ENCODE data around the gene JAKMIP3. TPM values are rescaled to one million over a fixed set of nuclear protein-coding genes. Genes with fewer than 3 reads are reported as not detected.
"Not testable (repeated sequence)": the region's sequence is repeated elsewhere in the genome, so short reads cannot be mapped to it uniquely, and the experiment has no call there.

The JAKMIP3 gene
- total RNA-seq, 1 donor from 2014 or later: 1.3 TPM

GRCh38 chr10:132076578-132077081, 10.9 kb downstream of the JAKMIP3 start:
- Mint-ChIP-seq H3K36me3 (ENCODE audit: low read depth) (no peaks in the 10 kb centered on the region), H3K4me1 (ENCODE audit: low read depth) (no peaks in the 10 kb centered on the region), H3K4me3 (ENCODE audit: low read depth) (no peak overlapping the region), H3K27me3 (ENCODE audit: low read depth) (peaks cover 6% of the 10 kb centered on the region), H3K9me3 (no peaks in the 10 kb centered on the region), H3K27ac (no peak overlapping the region)
- intact Hi-C loops (cut with micrococcal nuclease): no loop called here
- DNase-seq (ENCODE audit: low spot score): no peak

- no peak overlapping the region for H3K4me3 Mint-ChIP-seq (ENCODE audit: low read depth)
- intact Hi-C loops (cut with micrococcal nuclease): no loop called here
- no peaks in the 10 kb centered on the region for H3K9me3 Mint-ChIP-seq
- no peak overlapping the region for H3K27ac Mint-ChIP-seq
- peaks cover 6% of the 10 kb centered on the region for H3K27me3 Mint-ChIP-seq (ENCODE audit: low read depth)
- DNase-seq (ENCODE audit: low spot score): no peak
- H3K36me3 Mint-ChIP-seq (ENCODE audit: low read depth): no peaks in the 10 kb centered on the region
- no peaks in the 10 kb centered on the region for H3K4me1 Mint-ChIP-seq (ENCODE audit: low read depth)
Observed at GRCh38 chr10:132077091-132077490, 11.3 kb downstream of the JAKMIP3 start.

- intact Hi-C loops (cut with micrococcal nuclease): no loop called here
- no peak for DNase-seq (ENCODE audit: low spot score)
- no peaks in the 10 kb centered on the region for H3K9me3 Mint-ChIP-seq
- no peaks in the 10 kb centered on the region for H3K36me3 Mint-ChIP-seq (ENCODE audit: low read depth)
- H3K27me3 Mint-ChIP-seq (ENCODE audit: low read depth): peaks cover 3% of the 10 kb centered on the region
- no peak overlapping the region for H3K4me3 Mint-ChIP-seq (ENCODE audit: low read depth)
- H3K27ac Mint-ChIP-seq: no peak overlapping the region
- no peaks in the 10 kb centered on the region for H3K4me1 Mint-ChIP-seq (ENCODE audit: low read depth)
Observed at GRCh38 chr10:132078746-132079345, 13.1 kb downstream of the JAKMIP3 start.

DNA sequence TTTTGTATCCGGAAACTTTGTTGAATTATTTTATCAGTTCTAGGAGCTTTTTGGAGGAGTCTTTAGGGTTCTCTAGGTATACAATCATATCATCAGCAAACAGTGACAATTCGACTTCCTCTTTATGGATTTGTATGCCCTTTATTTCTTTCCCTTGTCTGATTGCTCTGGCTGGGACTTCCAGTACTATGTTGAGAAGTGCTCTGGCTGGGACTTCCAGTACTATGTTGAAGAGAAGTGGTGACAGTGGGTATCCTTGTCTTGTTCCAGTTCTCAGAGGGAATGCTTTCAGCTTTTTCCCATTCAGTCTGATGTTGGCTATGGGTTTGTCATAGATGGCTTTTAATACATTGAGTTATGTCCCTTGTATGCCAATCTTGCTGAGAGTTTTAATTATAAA, 18.6 kb downstream of the JAKMIP3 start:
- DNase-seq (ENCODE audit: low spot score); H3K36me3 Mint-ChIP-seq (ENCODE audit: low read depth); H3K9me3 Mint-ChIP-seq; intact Hi-C loops (cut with micrococcal nuclease); H3K27me3 Mint-ChIP-seq (ENCODE audit: low read depth); H3K27ac Mint-ChIP-seq; H3K4me1 Mint-ChIP-seq (ENCODE audit: low read depth); H3K4me3 Mint-ChIP-seq (ENCODE audit: low read depth): not testable (repeated sequence)

DNA sequence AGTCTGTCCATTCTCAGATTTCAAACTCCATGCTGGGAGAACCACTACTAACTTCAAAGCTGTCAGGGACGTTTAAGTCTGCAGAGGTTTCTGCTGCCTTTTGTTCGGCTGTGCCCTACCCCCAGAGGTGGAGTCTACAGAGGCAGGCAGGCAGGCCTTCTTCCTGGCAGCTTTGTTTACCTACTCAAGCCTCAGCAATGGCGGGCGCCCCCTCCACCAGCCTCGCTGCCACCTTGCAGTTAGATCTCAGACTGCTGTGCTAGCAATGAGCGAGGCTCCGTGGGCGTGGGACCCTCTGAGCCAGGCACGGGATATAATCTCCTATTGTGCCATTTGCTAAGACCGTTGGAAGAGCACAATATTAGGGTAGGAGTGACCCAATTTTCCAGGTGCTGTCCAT, 27.5 kb downstream of the JAKMIP3 start:
- intact Hi-C loops (cut with micrococcal nuclease); H3K27ac Mint-ChIP-seq; H3K4me3 Mint-ChIP-seq (ENCODE audit: low read depth); H3K36me3 Mint-ChIP-seq (ENCODE audit: low read depth); DNase-seq (ENCODE audit: low spot score); H3K9me3 Mint-ChIP-seq: not testable (repeated sequence)
- Mint-ChIP-seq H3K4me1 (ENCODE audit: low read depth) (peaks cover 12% of the 10 kb centered on the region), H3K27me3 (ENCODE audit: low read depth) (peaks cover 26% of the 10 kb centered on the region)

DNA sequence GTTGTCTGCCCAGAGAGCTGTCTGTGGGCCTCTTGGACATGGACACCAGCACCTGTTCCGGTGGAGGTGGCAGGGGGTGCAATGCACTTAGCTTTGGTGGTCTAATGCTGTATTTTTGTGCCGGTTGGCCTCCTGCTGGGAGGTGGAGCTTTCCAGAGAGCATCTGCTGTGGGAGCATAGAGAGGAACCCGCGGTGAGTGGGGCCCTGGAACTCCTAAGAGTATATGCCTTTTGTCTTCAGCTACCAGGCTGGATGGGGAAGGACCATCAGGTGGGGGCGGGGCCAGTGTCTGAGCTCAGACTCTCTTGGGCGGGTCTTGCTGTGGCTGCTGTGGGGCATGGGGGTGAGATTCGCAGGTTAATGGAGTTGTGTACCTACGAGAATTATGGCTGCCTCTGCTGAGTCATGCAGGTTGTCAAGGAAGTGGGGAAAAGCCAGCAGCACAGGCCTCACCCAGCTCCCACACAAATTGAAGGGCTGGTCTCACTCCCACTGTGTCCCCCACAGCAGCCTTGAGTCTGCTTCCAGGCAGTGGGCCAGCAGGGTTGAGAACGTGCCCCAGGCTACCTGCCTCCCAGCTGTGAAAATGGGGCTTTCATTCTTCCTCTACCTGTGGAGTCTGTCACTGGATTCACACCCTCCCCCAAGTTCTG, 29.0 kb downstream of the JAKMIP3 start:
- H3K9me3 Mint-ChIP-seq: no peaks in the 10 kb centered on the region
- H3K36me3 Mint-ChIP-seq (ENCODE audit: low read depth): no peaks in the 10 kb centered on the region
- H3K4me1 Mint-ChIP-seq (ENCODE audit: low read depth): peaks cover 12% of the 10 kb centered on the region
- intact Hi-C loops (cut with micrococcal nuclease): no loop called here
- no peak overlapping the region for H3K27ac Mint-ChIP-seq
- no peak for DNase-seq (ENCODE audit: low spot score)
- H3K27me3 Mint-ChIP-seq (ENCODE audit: low read depth): peaks cover 24% of the 10 kb centered on the region
- H3K4me3 Mint-ChIP-seq (ENCODE audit: low read depth): no peak overlapping the region

GRCh38 chr10:132095403-132096113, 29.8 kb downstream of the JAKMIP3 start:
- Mint-ChIP-seq H3K9me3 (no peaks in the 10 kb centered on the region), H3K4me3 (ENCODE audit: low read depth) (no peak overlapping the region), H3K4me1 (ENCODE audit: low read depth) (peaks cover 12% of the 10 kb centered on the region), H3K36me3 (ENCODE audit: low read depth) (no peaks in the 10 kb centered on the region), H3K27me3 (ENCODE audit: low read depth) (peaks cover 22% of the 10 kb centered on the region), H3K27ac (no peak overlapping the region)
- intact Hi-C loops (cut with micrococcal nuclease): no loop called here
- DNase-seq (ENCODE audit: low spot score): no peak

- no peaks in the 10 kb centered on the region for H3K9me3 Mint-ChIP-seq
- H3K4me1 Mint-ChIP-seq (ENCODE audit: low read depth): peaks cover 12% of the 10 kb centered on the region
- no peaks in the 10 kb centered on the region for H3K36me3 Mint-ChIP-seq (ENCODE audit: low read depth)
- intact Hi-C loops (cut with micrococcal nuclease): no loop called here
- H3K4me3 Mint-ChIP-seq (ENCODE audit: low read depth): no peak overlapping the region
- no peak overlapping the region for H3K27ac Mint-ChIP-seq
- no peak for DNase-seq (ENCODE audit: low spot score)
- H3K27me3 Mint-ChIP-seq (ENCODE audit: low read depth): peaks cover 15% of the 10 kb centered on the region
Observed at GRCh38 chr10:132096223-132096622, 30.5 kb downstream of the JAKMIP3 start.

DNA sequence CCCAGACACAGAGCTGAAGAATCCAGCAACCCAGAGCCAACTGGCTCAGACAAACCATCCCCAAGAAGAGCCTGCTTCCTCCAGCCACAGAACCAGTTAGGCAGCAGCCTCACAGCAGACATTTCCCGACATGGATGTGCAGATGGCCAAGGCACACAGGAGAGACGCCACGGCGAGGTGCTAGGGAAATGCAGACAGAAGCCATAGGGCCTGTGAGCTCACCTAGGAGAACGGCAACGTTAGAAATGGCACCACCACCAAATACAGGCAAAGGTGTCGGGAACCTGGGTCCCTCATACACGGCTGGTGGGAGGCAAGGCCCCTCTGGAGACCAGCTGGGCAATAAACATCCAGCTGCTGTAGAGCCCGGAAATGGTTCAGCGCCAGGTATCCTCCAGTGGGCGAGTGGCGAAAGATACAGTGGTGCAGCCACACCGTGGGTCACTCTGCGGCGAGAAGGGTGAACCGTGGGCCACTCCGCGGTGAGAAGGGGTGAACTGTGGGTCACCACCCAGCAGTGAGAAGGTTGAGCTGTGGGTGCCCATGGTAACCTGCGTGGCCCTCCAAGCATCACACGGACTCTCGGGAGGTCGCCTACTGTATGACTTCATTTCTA, 31.2 kb downstream of the JAKMIP3 start:
- H3K9me3 Mint-ChIP-seq: no peaks in the 10 kb centered on the region
- peaks cover 12% of the 10 kb centered on the region for H3K4me1 Mint-ChIP-seq (ENCODE audit: low read depth)
- H3K27me3 Mint-ChIP-seq (ENCODE audit: low read depth): peaks cover 13% of the 10 kb centered on the region
- no peaks in the 10 kb centered on the region for H3K36me3 Mint-ChIP-seq (ENCODE audit: low read depth)
- no peak for DNase-seq (ENCODE audit: low spot score)
- intact Hi-C loops (cut with micrococcal nuclease): no loop called here
- H3K4me3 Mint-ChIP-seq (ENCODE audit: low read depth): no peak overlapping the region
- no peak overlapping the region for H3K27ac Mint-ChIP-seq

DNA sequence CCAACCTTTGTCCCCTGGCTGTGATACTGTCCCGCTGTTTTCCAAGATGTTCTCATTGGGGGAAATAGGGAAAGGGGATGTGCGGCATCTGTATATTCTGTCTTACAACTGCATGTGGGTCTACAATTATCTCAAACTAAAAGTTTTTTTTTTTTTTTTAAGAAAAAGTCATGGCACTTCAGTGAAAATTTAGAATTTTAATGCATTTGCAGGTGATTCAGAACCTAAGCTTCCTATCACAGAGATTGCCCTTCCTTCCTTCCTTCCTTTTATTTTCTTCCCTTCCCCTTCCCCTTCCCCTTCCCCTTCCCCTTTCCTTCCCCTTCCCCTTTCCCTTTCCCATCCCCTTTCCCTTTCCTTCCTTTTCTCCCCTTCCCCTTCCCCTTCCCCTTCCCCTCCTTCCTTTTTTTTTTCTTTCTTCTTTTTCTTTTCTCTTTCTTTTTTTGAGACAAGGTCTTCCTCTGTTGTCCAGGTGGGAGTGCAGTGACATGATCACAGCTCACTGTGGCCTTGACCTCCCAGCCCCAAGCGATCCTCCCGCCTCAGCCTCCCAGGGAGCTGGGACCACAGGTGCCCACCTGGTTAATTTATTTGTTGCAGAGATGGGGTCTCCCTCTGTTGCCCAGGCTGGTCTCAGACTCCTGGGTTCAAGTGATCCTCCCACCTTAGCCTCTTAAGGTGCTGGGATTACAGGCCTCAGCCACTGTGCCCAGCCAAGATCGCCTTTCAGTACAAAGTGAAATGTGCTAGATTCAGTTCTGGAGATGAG, 32.0 kb downstream of the JAKMIP3 start:
- H3K36me3 Mint-ChIP-seq (ENCODE audit: low read depth): no peaks in the 10 kb centered on the region
- intact Hi-C loops (cut with micrococcal nuclease): no loop called here
- DNase-seq (ENCODE audit: low spot score): no peak
- no peaks in the 10 kb centered on the region for H3K9me3 Mint-ChIP-seq
- H3K27me3 Mint-ChIP-seq (ENCODE audit: low read depth): peaks cover 10% of the 10 kb centered on the region
- peaks cover 12% of the 10 kb centered on the region for H3K4me1 Mint-ChIP-seq (ENCODE audit: low read depth)
- H3K4me3 Mint-ChIP-seq (ENCODE audit: low read depth): no peak overlapping the region
- H3K27ac Mint-ChIP-seq: no peak overlapping the region

GRCh38 chr10:132098539-132099388, 33.0 kb downstream of the JAKMIP3 start:
- H3K9me3 Mint-ChIP-seq: no peaks in the 10 kb centered on the region
- H3K4me1 Mint-ChIP-seq (ENCODE audit: low read depth): peaks cover 12% of the 10 kb centered on the region
- no peak overlapping the region for H3K27ac Mint-ChIP-seq
- intact Hi-C loops (cut with micrococcal nuclease): no loop called here
- H3K36me3 Mint-ChIP-seq (ENCODE audit: low read depth): no peaks in the 10 kb centered on the region
- H3K27me3 Mint-ChIP-seq (ENCODE audit: low read depth): peaks cover 10% of the 10 kb centered on the region
- DNase-seq (ENCODE audit: low spot score): no peak
- no peak overlapping the region for H3K4me3 Mint-ChIP-seq (ENCODE audit: low read depth)

All from activated T-helper 2 cell treated with anti-CD3 and anti-CD28 coated beads, Interferon-gamma antibody, Interleukin-2, Interleukin-4, amounts not matched to agents 10 μg/mL and 5 μg/mL and 100 μg/mL, durations not matched to agents 14 hours and 24 hours and 36 hours (primary cell).